ENCODE data around the gene HS6ST1.

GRCh38 chr2:128276878-128277675 is 41.6 kb downstream of the HS6ST1 start:
- no peak for TF ChIP-seq CTCF (IDR thresholded peaks at IDR 0.05)
- TF ChIP-seq EZH2 (IDR thresholded peaks at IDR 0.05; ENCODE audit: borderline replicate concordance, insufficient read depth, low read depth, low read length, poor library complexity, severe bottlenecking): no peak

Measured in B cell (primary cell).